RPMI7951 (cell line): ENCODE data around the gene PPIP5K2. TPM values are rescaled to one million over a fixed set of nuclear protein-coding genes. Genes with fewer than 3 reads are reported as not detected.
"Not testable (repeated sequence)": the region's sequence is repeated elsewhere in the genome, so short reads cannot be mapped to it uniquely, and the experiment has no call there.

Source experiments
- DNase-seq: peaks from one replicate; pipeline ENCODE4 v3.0.0-alpha.2; 2012; ENCODE audit warnings: low read depth
- total RNA-seq: library from RNA; depleted of rRNA; stranded (reverse); fragments of >200 nt; shearing (Covaris generic); gene quantifications from 2 replicates; pipeline ENCODE4 v1.2.3, GENCODE V29; 2014; rRNA removed

Gene PPIP5K2
- total RNA-seq = 63.3 and 72.3 TPM in 2 replicates

DNA sequence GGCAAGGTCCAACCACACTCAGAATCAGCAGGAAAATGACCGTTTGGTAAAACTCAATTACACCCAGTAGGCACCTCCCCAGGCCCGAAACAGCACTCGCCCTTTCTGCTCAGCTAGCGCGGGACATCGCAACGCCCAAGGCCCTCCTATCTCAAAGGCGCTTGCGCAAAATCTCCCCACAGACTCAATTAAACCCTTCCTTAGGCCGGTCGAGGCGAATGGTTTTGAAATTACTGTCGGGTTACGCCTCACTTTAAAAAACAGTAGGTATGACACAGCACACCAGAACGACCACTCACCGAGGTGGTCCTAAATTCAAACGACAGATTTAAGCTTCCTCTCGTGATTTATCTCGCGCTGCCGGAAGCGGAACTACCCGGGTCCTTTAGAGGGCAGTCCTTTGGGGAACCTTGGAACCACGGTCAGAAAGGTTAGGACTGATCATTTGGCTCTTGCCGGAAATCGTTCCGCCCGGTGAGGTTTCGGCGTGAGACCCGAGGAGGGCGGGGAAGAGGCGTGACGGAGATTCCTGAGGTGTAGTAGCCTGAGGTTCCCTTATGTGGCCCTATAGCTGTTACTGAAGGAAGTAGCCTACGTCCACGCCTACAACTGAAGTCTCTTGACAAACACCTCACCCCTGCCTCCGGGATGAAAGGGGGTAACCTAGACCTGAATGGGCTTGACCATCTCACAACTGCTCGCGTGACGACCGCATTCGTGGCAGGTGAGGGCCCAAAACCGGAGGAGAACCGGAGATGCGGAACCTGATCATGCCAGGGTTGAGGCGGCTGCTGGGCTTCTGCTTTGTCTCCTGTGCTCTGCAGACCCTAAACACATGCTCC lies at the start of gene PPIP5K2, which contains the start of gene GIN1:
Gene PPIP5K2 (plus strand): TSS at position 537 of the 842 bp plus-strand sequence. CDS start 9,289 bp downstream, outside the sequence.
Gene GIN1 (minus strand): TSS at position 374 of the 842 bp plus-strand sequence. CDS start 11,431 bp downstream, outside the sequence.
- peak; percentile 97 for DNase-seq

DNA sequence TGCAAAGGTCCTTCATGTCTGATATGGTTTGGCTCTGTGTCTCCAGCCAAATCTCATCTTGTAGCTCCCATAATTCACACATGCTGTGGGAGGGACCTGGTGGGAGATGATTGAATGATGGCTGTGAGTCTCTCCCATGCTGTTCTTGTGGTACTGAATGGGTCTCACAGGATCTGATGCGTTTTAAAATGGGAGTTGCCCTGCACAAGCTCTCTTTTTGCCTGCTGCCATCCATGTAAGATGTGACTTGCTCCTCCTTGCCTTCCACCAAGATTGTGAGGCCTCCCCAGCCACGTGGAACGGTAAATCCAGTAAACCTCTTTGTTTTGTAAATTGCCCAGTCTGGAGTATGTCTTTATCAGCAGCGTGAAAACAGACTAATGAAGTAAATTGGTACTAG lies 46.6 kb upstream of the PPIP5K2 start:
- DNase-seq = not testable (repeated sequence)

- DNase-seq = no peak
These were observed 44.7 kb upstream of the PPIP5K2 start for GRCh38 chr5:103075442-103075841.

DNA sequence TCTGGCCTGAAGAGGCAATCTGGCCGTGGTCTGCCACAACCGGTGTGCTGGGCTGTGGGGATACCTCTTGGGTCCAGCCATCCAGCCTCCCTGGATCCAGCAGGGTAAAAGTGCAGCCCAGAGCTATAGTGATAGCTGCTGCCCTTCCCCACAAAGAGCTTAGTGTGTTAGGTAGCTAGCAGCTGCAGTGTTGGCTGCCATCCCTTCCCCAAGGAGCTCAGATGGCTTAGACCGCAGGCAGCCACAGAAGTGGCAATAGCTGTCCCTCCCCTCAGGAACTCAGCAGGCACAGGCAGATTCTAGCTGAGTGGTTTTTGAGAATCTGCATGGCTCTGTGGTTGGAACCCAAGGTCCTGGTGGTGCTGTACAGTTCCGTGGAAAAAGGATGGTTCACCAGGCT lies 40.3 kb upstream of the PPIP5K2 start:
- DNase-seq = no peak

- no peak for DNase-seq
These were observed 33.6 kb upstream of the PPIP5K2 start for GRCh38 chr5:103086547-103086946.

- DNase-seq = no peak
These were observed 30.8 kb upstream of the PPIP5K2 start for GRCh38 chr5:103089272-103089671.

DNA sequence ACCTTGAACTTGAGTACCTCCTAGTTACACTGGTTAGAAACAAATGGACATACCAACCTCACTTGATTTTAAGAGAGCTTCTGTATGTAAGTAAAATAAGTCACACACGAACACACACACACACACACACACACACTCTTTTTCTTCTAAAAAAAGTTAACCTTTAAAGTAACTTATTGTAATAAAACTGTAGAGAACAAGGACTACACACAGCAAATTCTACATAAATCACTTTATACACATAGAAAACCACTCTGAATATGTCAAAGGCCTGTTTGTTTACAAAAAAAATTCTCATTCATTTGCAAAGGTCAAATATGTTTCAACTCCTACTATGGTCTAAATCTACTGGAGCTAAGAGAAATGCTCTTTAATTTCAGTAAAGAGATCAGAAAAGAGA lies 29.3 kb upstream of the PPIP5K2 start:
- DNase-seq = no peak

GRCh38 chr5:103092676-103093075 lies 27.4 kb upstream of the PPIP5K2 start:
- no peak for DNase-seq

DNA sequence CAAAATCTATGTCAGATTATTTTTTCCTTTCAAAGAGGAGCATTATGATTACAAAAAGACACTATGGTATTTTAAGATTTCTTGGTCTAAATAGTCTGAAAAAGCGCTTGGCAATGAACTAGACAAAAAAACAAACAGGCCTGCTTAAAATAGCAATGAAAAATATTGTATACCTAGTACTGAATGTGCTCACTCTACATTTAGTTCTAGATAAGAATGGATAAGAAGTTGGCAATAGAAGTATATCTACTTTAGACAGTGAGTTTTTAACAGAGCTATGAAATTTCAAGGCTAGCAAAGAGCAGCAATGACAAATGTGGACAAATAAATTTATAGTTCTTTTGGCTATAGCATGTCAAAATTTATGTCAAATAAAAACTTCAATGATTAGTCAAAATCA lies 26.4 kb upstream of the PPIP5K2 start:
- no peak for DNase-seq

- no peak for DNase-seq
These were observed 25.4 kb upstream of the PPIP5K2 start for GRCh38 chr5:103094737-103095136.

DNA sequence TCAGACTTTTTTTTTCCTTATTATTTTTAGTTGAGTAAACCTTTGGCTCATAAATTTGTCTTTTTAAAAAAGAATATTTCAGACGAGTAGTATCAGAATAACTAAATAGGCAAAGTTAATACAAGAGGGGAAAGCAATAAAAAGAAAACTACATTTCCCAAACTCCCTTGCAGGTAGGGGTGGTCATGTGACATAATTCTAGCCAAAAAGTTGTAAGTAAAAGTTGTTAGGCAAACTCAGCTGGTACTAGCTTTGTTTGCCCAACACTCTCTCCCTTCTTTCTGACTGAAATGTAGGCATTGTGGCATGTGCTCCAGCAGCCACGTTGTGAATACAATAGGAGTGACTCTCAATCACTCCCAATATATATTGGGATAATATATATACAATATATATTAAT lies 21.1 kb upstream of the PPIP5K2 start:
- no peak for DNase-seq

DNA sequence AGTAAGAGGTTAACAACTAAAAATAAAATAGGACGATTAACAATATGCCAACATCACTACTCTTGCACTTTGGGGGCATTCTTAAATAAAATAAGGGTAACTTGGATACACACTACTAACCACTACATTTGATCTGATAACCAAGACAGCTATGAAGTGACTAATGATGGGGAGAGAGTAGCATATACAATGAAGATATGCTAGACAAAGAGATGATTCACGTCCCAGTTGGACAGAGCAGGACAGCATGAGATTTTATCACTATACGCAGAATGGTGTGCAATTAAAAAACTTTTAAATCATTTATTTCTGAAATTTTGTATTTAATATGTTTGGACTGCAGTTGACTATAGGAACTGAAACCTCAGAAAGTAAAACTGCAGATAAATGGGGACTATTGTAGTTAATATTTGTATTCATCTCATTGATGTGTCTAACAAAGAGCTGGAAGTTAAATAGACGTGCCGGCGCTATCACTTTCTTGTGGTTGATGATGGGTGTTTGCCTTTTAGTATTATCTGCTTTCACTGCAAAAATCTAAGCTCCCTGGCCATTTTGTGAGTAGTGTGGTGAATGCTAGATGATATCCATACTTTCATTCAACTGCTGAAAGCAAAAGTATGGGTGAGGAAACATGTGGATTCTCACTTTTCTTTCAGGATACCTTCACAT lies 18.9 kb upstream of the PPIP5K2 start:
- no peak for DNase-seq

DNA sequence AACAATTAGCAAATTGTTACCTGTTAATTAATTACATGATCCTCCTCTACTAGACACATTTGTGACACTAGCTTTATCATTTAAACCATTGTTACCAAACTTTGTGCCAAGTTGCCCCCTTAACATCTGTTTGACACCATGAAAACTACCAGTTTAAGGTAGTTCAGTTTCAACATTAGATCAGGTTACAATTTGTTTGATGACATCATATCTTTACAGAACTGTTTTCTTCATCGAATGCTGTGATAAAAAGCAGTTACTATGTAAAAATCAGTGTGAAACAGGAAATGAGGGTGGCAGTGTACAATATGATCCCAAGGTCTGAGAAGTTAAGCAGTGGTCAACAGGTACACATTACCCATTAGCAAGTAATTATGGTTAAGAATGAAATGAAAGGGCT lies 17.9 kb upstream of the PPIP5K2 start:
- DNase-seq = no peak

DNA sequence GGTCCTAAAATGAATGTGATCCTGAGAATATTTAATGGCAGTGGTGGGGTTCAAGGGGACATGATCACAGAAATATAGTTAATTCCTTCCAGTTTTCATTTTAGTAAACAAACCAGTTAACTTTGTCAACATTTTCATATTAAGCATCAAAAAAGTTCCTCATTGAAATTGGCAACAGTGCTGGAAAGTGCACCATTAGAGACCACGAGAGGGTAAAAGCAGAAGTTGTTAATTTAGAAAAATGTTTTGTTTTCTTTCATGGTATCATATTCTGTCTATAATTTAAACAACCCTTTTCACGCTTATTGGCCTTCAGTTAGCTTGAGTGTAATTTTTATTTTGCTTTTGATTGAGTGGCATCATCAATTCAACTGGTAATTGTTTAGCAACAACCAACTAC lies 12.0 kb upstream of the PPIP5K2 start:
- DNase-seq = no peak

DNA sequence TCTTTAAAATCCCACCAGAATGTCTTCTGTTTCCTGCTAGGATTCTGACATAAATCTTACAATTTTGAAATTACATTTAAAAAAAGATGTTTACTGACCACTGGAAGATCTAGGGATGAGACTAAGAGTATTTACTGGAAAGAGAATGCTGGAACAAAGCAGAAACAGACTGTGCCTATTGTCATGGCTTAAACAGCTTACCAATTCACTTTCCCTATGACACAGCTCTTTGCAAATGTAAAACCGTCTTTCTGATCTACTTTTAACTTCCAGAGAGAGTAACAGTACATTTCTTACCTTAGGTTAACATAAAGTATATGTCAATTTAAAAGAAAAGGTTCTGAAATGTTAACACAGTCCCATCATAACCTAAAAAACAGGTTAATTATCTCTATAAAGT lies 10.8 kb upstream of the PPIP5K2 start:
- DNase-seq = no peak

GRCh38 chr5:103110403-103110802 lies 9.7 kb upstream of the PPIP5K2 start:
- no peak for DNase-seq

DNA sequence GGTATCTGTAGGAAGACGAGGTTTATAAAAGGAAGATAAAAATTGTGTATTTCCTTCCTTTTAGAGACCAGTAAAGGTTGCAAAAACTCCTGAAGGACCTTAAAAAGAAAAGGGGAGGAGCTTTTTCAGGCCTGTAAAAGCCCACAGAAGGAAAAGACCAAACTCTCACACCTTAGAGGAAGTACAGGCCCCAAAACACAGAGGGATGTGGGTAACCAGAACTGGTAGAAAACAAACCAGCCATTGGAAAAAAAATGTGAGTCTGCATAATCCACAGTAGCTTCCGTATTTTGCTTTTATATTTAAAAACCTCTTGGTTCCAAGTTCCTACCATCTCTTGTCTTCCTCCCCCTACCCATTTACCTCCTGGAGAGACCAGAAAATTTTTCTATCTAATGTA lies 8.6 kb upstream of the PPIP5K2 start:
- DNase-seq = no peak

GRCh38 chr5:103112910-103113309 lies 7.2 kb upstream of the PPIP5K2 start:
- no peak for DNase-seq

- peak; percentile 62 for DNase-seq
These were observed 5.7 kb upstream of the PPIP5K2 start for GRCh38 chr5:103114440-103114839.

GRCh38 chr5:103117471-103117991 lies 2.6 kb upstream of the PPIP5K2 start:
- peak; percentile 30 for DNase-seq

GRCh38 chr5:103119070-103119764 lies 884 bp upstream of the PPIP5K2 start:
- DNase-seq = no peak

DNA sequence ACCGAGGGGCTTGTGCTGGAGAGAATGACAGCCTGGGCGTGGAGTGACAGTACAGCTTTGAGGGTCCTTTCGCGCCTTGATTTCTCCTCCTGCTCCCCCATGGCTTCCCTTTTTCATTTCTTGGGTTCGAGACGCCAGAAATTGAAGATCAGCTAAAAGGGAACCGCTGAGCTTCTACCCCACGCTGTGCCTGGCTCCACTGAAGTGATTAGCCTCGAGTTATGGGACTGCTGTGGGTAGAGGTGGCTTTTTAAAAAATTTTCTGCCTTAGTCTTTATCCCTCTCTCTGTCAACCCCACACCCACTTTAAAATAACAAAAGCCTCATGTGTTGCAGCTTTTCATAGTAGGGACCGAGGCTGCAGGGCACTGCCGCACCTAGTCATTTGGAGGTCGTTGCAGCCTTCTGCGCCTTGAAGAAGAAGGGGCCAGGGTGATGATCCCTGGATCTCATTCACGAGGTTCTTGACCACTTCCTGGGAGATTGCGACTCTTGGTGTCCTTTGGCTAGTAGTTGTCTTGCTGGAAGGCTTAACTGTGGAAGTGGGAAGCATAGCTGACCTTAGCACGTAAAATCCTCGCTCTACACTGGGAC lies 603 bp downstream of the PPIP5K2 start:
- DNase-seq = peak; percentile 44
